ENCODE results near the gene BCKDHA. TPM values are rescaled to one million over a fixed set of nuclear protein-coding genes. Genes with fewer than 3 reads are reported as not detected.
A peak's percentile ranks its signal among the peaks of the same experiment; 100 is the strongest.

Gene BCKDHA
- total and polyA plus RNA-seq, 9 of the 15 experiments (the other 6 are each of a cell fraction or from before 2014, with no cell fraction given), result 4.5 to 52.5 (median 14.1) TPM

DNA sequence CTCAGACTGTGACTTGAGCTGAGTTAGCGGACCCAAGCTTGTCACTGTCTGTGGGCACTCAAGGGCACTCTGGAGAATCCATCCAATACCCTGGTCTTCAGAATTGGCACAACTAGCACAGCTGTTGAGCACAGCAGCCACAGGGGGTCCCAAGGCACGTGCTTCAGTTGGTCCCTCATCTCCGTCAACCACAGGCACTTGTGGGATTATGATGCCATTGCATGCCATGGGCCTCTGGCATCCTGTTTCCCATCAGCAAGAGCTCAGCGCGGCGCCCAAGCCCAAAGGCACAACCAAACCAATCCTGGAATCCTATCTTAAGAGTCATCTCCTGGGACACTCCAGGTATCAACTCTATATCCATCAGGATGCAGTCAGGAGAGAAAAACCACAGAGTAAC lies 33.3 kb downstream of the BCKDHA start:
- DNase-seq (ENCODE audit: extremely low read depth in 1 of 4, low spot score in 3 of 4) (no peak), FAIRE-seq (no peak), ATAC-seq (no peak)
- 89% methylated on average over 6 of the region's 6 CpGs for WGBS (ENCODE audit: insufficient coverage, low coverage, missing lambda C conversion rate)
- H3K79me2 ChIP-seq (ENCODE audit: control insufficient read depth, insufficient read depth, low read length), result peaks cover 8% of the 10 kb centered on the region; the same call in 2 of the 3 replicates
- in situ Hi-C loops (cut with MboI), result no loop called here
- H4K20me1 ChIP-seq (replicated peaks; ENCODE audit: control insufficient read depth, insufficient read depth, low read length), result no peaks in the 10 kb centered on the region; the same call in 1 of the 2 replicates
- H3K36me3 ChIP-seq (ENCODE audit: control insufficient read depth, insufficient read depth, low read length), result peaks cover 36% of the 10 kb centered on the region
- H3K4me2 ChIP-seq (ENCODE audit: insufficient read depth, low read length), result no peak overlapping the region
- no peak overlapping the region for H3K9ac ChIP-seq (ENCODE audit: insufficient read depth in 1 of 2, low read depth in 2 of 2, low read length in 2 of 2)
- ChIA-PET POLR2A (interaction anchor here (0.6 to 1.5 kb wide), 4 partner anchors 9 to 651 kb away, joined by 3 to 11 read pairs (median 3); partner anchors contain the start of genes DMAC2 and ERICH4), CTCF (ENCODE audit: low intra/inter-chr PET ratio) (no interaction called here)
- TF ChIP-seq EGR1 (conservative IDR thresholded peaks at IDR 0.05) (no peak), ZNF121 (CRISPR knock-in tag; conservative IDR thresholded peaks at IDR 0.05) (no peak), MYBL2 (IDR thresholded peaks at IDR 0.05; ENCODE audit: low read depth) (no peak), MYBL2 (CRISPR knock-in tag; IDR thresholded peaks at IDR 0.05; ENCODE audit: borderline replicate concordance) (no peak), CCAR2 (IDR thresholded peaks at IDR 0.05; ENCODE audit: low read depth, low read length) (no peak), MYNN (IDR thresholded peaks at IDR 0.05) (no peak), MYNN (CRISPR knock-in tag; IDR thresholded peaks at IDR 0.05) (no peak)
- TF ChIP-seq, protein P1, sequence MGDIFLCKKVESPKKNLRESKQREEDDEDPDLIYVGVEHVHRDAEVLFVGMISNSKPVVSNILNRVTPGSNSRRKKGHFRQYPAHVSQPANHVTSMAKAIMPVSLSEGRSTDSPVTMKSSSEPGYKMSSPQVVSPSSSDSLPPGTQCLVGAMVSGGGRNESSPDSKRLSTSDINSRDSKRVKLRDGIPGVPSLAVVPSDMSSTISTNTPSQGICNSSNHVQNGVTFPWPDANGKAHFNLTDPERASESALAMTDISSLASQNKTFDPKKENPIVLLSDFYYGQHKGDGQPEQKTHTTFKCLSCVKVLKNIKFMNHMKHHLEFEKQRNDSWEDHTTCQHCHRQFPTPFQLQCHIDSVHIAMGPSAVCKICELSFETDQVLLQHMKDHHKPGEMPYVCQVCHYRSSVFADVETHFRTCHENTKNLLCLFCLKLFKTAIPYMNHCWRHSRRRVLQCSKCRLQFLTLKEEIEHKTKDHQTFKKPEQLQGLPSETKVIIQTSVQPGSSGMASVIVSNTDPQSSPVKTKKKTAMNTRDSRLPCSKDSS (IDR thresholded peaks at IDR 0.05; ENCODE audit: low read depth, partially characterized antibody), result no peak
- TF ChIP-seq, protein P2, sequence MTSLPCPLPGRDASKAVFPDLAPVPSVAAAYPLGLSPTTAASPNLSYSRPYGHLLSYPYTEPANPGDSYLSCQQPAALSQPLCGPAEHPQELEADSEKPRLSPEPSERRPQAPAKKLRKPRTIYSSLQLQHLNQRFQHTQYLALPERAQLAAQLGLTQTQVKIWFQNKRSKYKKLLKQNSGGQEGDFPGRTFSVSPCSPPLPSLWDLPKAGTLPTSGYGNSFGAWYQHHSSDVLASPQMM (CRISPR knock-in tag; IDR thresholded peaks at IDR 0.05), result no peak
- H2AFZ ChIP-seq (ENCODE audit: low read depth, low read length), result no peak overlapping the region
- no peaks in the 10 kb centered on the region for H3K27me3 ChIP-seq (ENCODE audit: control insufficient read depth in 2 of 2, insufficient read depth in 2 of 2, low read length in 2 of 2)
- H3K9me3 ChIP-seq (replicated peaks; ENCODE audit: control insufficient read depth, insufficient read depth, low read depth, low read length), result no peaks in the 10 kb centered on the region
- no peak overlapping the region for H3K4me3 ChIP-seq
- intact Hi-C loops (cut with micrococcal nuclease), result loop anchor here (5.0 to 10.0 kb wide), 2 partner anchors 34 to 66 kb away; partner anchors contain the start of genes B9D2, BCKDHA and EXOSC5
- BruUV-seq (replicated peaks), result TSS peak; percentile 37
- peaks cover 16 to 47% of the 10 kb centered on the region in 2 experiments; a peak in 4 of 5 replicates for H3K4me1 ChIP-seq (replicated peaks in 1 of 2; ENCODE audit: control insufficient read depth in 2 of 2, insufficient read depth in 2 of 2, low read length in 2 of 2)
- no peaks in the 10 kb centered on the region for H3K9me1 ChIP-seq (ENCODE audit: control insufficient read depth, insufficient read depth, low read length)
- no peak overlapping the region for H3K27ac ChIP-seq (ENCODE audit: extremely low read depth, low read depth, low read length)

Measured in K562 (cell line).